GM21529 (cell line): Measurements from ENCODE around the gene G3BP2.
"Not testable (repeated sequence)": the region's sequence is repeated elsewhere in the genome, so short reads cannot be mapped to it uniquely, and the experiment has no call there.

ENCODE experiments used
- ATAC-seq: cut with Tn5 transposase; IDR thresholded peaks from one replicate; pipeline ENCODE4 v1.9.1; 2021; ENCODE audit not compliant: unreplicated experiment

G3BP2 gene

GRCh38 chr4:75673027-75673958 is at the start of gene G3BP2:
Gene G3BP2, minus strand, starts transcription at chr4:75673411. Its CDS starts 11,386 bp downstream, at chr4:75662025.
- ATAC-seq = peak; percentile 95

- ATAC-seq = no peak
Measured at GRCh38 chr4:75722417-75722816, 49.2 kb upstream of the G3BP2 start.

DNA sequence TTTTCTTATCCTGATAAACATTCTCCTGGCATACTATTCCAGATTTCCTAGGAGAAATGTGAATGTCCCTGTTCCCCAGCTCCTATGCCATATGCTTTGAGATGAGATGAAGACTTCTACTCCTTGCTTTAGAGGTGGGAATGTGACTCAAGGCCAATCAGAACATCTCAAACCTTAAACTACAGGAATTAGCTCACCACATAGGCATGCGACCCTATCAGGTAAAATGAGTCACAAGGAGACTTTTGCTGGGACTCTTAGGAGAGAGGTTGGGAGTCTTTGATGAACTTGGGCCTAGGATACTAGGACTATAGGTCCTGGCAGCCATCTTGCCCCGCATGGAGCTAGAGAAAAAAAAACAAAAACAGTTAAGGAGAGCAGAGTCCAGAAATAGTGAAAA is 45.3 kb upstream of the G3BP2 start:
- no peak for ATAC-seq

DNA sequence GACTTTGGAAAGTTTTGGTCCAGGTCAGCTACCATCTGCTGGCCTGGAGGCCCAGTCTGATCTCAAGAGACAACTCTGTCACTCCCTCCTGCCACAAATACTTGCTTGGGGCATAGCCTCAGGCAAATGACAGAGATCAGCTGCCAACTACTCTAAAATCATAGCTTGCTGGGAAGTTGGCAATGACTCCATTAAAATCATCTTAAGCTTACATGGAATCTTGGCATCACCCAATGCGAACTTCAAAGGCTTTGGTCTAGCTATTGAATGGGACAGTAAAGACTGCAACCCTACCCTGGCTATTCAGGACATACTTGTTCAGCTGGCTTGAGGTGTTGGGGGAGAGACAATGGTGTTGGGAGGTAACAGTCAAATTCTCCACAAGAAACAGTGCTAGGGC is 44.2 kb upstream of the G3BP2 start:
- ATAC-seq = no peak

DNA sequence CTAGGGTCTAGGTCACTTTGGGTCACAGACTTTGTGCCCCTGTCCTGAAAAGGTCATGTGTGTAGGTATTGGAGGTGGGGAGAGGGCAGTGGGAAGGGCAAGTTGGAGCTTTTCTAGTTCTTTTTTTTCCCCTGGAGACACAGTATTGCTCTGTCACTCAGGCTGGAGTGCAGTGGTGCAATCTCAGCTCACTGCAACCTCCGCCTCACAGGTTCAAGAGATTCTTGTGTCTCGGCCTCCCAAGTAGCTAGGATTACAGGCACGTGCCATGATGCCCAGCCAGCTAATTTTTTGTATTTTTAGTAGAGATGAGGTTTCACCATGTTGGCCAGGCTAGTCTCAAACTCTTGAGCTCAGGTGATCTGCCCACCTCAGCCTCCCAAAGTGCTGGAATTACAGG is 42.8 kb upstream of the G3BP2 start:
- ATAC-seq = not testable (repeated sequence)

DNA sequence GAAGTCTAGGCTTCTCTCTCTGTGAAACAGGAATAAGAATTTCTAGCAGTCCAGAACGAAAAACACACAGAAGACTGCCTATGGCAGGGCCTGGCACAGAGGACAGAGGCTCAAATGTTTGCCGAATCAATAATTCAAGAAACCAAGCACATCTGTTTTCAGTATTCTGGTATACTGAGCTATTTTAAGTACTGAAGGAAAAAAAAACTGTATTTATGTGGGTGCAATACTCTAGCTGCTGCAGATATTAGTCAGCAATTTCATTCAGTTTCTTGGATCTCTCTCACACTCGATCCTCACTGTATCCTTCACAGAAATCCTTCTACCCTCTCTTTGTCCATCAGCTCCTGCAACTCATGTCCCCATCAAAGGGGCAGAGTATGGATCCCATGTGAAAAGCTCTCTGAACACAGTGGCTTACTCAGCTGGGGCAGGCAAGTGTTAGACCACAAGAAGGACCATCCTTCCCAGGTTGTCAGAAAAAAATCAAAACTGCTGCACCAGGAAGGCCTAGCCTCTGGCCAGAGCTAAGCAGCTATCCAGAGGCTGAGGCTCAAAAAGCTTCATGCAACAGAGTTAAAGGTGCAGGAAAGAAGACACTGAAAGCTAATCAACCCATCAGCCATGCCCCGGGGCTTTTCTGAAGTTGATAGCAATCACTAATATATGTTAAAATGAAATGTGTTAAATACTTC is 42.0 kb upstream of the G3BP2 start:
- no peak for ATAC-seq

- no peak for ATAC-seq
Measured at GRCh38 chr4:75714704-75715103, 41.5 kb upstream of the G3BP2 start.

DNA sequence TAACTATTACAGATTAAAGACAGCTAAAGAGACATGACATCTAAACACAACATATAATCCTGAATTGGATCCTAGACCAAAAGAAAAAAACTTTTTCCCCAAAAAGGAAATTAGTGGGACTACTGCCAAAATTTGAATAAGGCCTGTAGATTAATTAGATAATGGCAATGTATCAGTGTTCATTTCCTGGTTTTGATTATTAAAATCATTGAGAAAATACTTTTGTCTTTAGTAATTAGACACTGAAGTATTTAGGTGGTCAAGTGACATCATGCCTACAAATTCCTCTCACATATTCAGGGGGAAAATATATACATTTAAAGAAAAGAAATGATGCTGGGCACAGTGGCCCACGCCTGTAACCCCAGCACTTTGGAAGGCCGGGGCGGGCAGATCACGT is 40.8 kb upstream of the G3BP2 start:
- ATAC-seq = no peak

DNA sequence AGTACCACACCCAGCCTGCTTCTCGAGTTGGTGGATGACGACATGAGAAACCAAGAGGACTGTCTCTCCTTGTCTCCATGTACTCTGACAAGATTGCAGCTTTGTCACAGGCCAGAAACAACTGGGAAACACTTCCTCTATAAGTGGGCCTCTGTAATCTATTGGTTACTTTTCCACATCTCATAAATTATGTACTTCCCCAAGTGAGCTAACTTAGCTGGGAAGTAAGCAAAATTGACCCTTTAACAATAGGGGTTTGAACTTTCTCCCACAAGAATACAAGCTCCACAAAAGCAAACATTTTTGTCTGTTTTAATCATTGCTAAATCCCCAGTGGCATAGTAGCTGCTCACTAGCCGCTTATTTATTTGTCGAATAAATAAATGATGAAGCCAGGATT is 37.0 kb upstream of the G3BP2 start:
- ATAC-seq = no peak

DNA sequence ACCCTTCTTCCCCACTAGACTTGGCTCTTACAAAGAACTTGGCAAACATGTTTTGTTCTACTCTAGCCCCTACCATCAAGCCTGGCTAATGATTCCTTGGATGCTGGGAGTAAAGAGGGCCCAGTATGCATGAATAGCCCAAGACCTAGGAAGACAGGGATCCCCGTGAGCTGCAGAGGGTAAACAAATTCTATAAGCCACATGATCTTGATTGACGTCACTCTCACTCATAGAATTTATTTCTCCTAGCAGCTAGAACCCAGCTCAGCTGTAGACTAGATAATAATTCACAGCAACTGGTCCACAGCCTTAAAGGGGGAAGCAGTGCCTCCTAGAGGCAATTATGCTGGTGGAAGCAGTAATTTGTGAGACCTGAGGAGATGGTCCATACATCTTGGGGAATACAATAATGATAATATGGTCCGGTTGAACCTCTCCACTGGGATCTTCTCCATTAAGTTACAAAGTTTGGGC is 35.0 kb upstream of the G3BP2 start:
- ATAC-seq = peak; percentile 76

- no peak for ATAC-seq
Measured at GRCh38 chr4:75705198-75705977, 32.2 kb upstream of the G3BP2 start.

- ATAC-seq = no peak
Measured at GRCh38 chr4:75702919-75703411, 29.8 kb upstream of the G3BP2 start.

GRCh38 chr4:75699299-75699698 is 26.1 kb upstream of the G3BP2 start:
- ATAC-seq = peak; percentile 17

- ATAC-seq = peak; percentile 37
Measured at GRCh38 chr4:75698963-75699228, 25.7 kb upstream of the G3BP2 start.

- peak; percentile 93 for ATAC-seq
Measured at GRCh38 chr4:75698162-75698962, 25.2 kb upstream of the G3BP2 start.

DNA sequence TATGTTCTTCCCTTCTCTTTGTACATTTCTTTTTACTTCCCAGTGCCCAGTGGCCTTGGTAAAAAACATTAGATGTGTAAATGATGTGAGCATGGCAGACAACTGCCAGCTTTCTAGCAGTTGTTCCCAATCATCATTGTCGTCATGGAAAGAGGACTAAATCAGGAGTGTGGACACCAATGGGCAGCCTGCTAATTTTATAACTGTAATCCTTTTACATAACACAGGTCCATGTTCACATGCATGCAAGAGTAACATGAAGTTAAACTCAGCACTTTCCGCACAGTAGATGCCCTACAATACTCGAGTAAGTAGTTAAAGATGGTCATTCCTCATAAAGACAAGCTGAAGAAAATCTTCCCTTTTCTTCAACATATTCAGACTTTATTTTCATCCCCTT is 23.4 kb upstream of the G3BP2 start:
- no peak for ATAC-seq

DNA sequence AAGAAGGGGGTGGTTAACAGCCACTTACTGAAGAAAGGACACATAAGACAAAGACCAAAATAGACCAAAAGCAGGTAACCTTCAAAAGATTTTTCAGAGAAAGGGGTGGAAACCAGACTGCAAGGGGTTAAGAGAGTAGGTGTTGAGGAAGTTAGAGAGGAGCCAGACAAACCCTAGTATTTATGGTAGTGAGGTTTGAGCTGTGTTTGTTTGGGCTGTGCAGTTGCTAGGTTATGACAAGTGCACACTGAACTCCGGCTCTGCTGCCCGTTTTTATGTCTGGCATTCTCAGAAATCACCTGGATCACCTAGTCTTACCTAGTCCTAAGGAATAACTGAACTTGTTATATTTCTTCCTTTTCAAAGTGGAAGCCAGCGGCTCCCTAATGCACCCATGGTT is 22.9 kb upstream of the G3BP2 start:
- ATAC-seq = peak; percentile 34

DNA sequence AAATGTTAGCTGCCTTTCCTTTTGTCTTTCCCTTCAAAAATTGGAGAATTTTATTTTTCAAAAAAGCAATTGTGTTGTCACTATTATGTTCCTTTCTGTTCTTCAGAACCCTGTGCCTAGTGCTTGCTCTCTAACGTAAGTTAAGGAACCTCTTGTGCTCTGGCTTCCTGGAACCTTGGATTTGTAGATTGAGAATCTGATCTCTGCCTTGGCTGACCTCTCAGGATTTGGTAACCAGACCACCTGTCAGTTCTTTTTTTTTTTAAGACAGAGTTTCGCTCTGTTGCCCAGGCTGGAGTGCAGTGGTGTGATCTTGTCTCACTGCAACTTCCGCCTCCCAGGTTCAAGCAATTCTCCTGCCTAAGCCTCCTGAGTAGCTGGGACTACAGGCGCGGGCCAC is 18.9 kb upstream of the G3BP2 start:
- not testable (repeated sequence) for ATAC-seq

DNA sequence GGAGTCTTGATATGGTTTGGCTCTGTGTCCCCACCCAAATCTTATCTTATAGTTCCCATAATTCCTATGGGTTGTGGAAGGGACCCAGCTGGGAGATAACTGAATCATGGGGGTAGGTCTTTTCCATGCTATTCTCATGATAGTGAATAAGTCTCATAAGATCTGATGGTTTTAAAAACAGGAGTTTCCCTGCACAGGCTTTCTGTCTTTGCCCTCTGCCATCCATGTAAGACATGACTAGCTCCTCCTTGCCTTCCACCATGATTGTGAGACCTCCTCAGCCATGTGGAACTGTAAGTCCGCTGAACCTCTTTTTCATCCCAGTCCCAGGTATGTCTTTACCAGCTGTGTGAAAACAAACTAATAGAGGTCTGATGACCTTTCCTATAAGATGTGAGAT is 13.9 kb upstream of the G3BP2 start:
- ATAC-seq = not testable (repeated sequence)

DNA sequence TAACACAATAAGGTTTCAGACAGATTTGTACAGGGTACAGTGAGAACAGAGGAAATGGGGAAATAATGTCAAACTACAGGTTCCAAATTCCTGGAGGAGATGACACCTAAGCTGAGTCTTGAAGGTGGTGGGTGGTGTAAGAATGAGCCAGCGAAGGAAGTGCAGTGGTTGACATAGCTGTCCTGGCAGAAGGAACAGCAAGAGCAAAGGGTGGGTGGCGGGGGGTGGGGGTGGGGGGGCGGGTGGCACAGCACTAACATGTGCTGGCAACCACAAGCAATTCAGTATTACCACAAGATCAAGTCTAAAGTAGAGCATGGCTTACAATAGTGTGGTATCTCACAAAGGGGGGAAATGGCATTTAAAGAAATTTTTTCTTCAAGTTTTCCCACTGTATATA is 13.1 kb upstream of the G3BP2 start:
- ATAC-seq = no peak
